ENCODE results near the gene CFAP54. TPM values are rescaled to one million over a fixed set of nuclear protein-coding genes. Genes with fewer than 3 reads are reported as not detected.
A peak's percentile ranks its signal among the peaks of the same experiment; 100 is the strongest.

CFAP54 gene
- total and polyA plus RNA-seq, 2 donors (not counting 3 experiments of a cell fraction or from before 2014, with no cell fraction given): 3.6 to 26.9 TPM

- CTCF ChIA-PET: interaction anchor here (1.5 to 1.7 kb wide), 2 partner anchors 34 to 91 kb away, joined by 3 read pairs; no protein-coding TSS in a partner anchor
- Histone ChIP-seq H3K36me3 (ENCODE audit: control insufficient read depth in 2 of 2, extremely low read depth in 1 of 2, insufficient read depth in 2 of 2, low read length in 2 of 2) (peaks cover 0 to 2% of the 10 kb centered on the region in 2 experiments), H3K9me3 (replicated peaks; ENCODE audit: control insufficient read depth, insufficient read depth, low read length) (no peaks in the 10 kb centered on the region), H4K20me1 (replicated peaks; ENCODE audit: control insufficient read depth, extremely low read depth, insufficient read depth, low read length) (no peaks in the 10 kb centered on the region), H3K27me3 (ENCODE audit: control insufficient read depth in 2 of 2, insufficient read depth in 2 of 2, low read length in 2 of 2) (no peaks in the 10 kb centered on the region), H3K9me1 (replicated peaks; ENCODE audit: control insufficient read depth, extremely low read depth, insufficient read depth, low read length) (no peaks in the 10 kb centered on the region), H3K9ac (replicated peaks; ENCODE audit: extremely low read depth, insufficient read depth, low read length) (peak overlapping the region; percentile 80), H3K27ac (ENCODE audit: insufficient read depth, low read depth, low read length) (peak overlapping the region; percentile 88), H3K79me2 (ENCODE audit: control insufficient read depth, insufficient read depth, low read length) (peaks cover 7% of the 10 kb centered on the region), H3K4me1 (ENCODE audit: control insufficient read depth, extremely low read depth, insufficient read depth, low read length) (peaks cover 52% of the 10 kb centered on the region), H3K4me2 (ENCODE audit: insufficient read depth, low read length) (peak overlapping the region; percentile 74), H3K4me3 (replicated peaks in 1 of 3; ENCODE audit: insufficient read depth in 1 of 3, low read depth in 1 of 3, low read length in 3 of 3) (no peak overlapping the region), H2AFZ (ENCODE audit: low read depth, low read length) (no peak overlapping the region)
- TF ChIP-seq JUN (IDR thresholded peaks at IDR 0.05; ENCODE audit: borderline replicate concordance, insufficient read depth, insufficient read length, low read depth) (no peak), GATA2 (IDR thresholded peaks at IDR 0.05; ENCODE audit: insufficient read depth, insufficient read length, low read depth, low read length) (peak; percentile 71)
- FAIRE-seq: no peak
- intact Hi-C loops (cut with micrococcal nuclease): loop anchor here (1.0 kb wide), 1 partner anchor 67 kb away; no protein-coding TSS in a partner anchor
- no peak for DNase-seq (ENCODE audit: low read depth, low spot score)
- BruUV-seq (replicated peaks): no TSS peak
- dilution Hi-C loops (cut with MboI; ENCODE audit: extremely low pct_ligation_motif_present, low sequenced_read_pairs): no loop called here
- POLR2A ChIA-PET: interaction anchor here (1.2 to 2.4 kb wide), 2 partner anchors 42 to 89 kb away, joined by 3 to 8 read pairs; no protein-coding TSS in a partner anchor
These were observed 1.7 kb upstream of the CFAP54 start for GRCh38 chr12:96487634-96488033.

- Histone ChIP-seq H3K9me3 (replicated peaks; ENCODE audit: control insufficient read depth, insufficient read depth, low read length) (no peaks in the 10 kb centered on the region), H3K36me3 (ENCODE audit: control insufficient read depth in 2 of 2, extremely low read depth in 1 of 2, insufficient read depth in 2 of 2, low read length in 2 of 2) (no peaks in the 10 kb centered on the region), H3K4me3 (replicated peaks in 1 of 3; ENCODE audit: insufficient read depth in 1 of 3, low read depth in 1 of 3, low read length in 3 of 3) (no peak overlapping the region), H3K27ac (ENCODE audit: insufficient read depth, low read depth, low read length) (peak overlapping the region; percentile 27), H3K4me1 (ENCODE audit: control insufficient read depth, extremely low read depth, insufficient read depth, low read length) (peaks cover 26% of the 10 kb centered on the region), H3K9me1 (replicated peaks; ENCODE audit: control insufficient read depth, extremely low read depth, insufficient read depth, low read length) (no peaks in the 10 kb centered on the region), H4K20me1 (replicated peaks; ENCODE audit: control insufficient read depth, extremely low read depth, insufficient read depth, low read length) (no peaks in the 10 kb centered on the region), H3K79me2 (ENCODE audit: control insufficient read depth, insufficient read depth, low read length) (peaks cover 7% of the 10 kb centered on the region), H2AFZ (ENCODE audit: low read depth, low read length) (no peak overlapping the region), H3K4me2 (ENCODE audit: insufficient read depth, low read length) (no peak overlapping the region), H3K9ac (replicated peaks; ENCODE audit: extremely low read depth, insufficient read depth, low read length) (no peak overlapping the region), H3K27me3 (ENCODE audit: control insufficient read depth in 2 of 2, insufficient read depth in 2 of 2, low read length in 2 of 2) (no peaks in the 10 kb centered on the region)
- intact Hi-C loops (cut with micrococcal nuclease) (no loop called here), dilution Hi-C loops (cut with MboI; ENCODE audit: extremely low pct_ligation_motif_present, low sequenced_read_pairs) (no loop called here)
- no TSS peak for BruUV-seq (replicated peaks)
- peak; percentile 73 for TF ChIP-seq FOS (IDR thresholded peaks at IDR 0.05; ENCODE audit: borderline replicate concordance, insufficient read depth, low read length)
- no peak for TF ChIP-seq POLR2A (IDR thresholded peaks at IDR 0.05; ENCODE audit: low read depth, low read length)
- TF ChIP-seq CTCF (IDR thresholded peaks at IDR 0.05; ENCODE audit: extremely low read depth in 1 of 2, insufficient read depth in 1 of 2, low read depth in 1 of 2, low read length in 2 of 2): no peak
- no peak for TF ChIP-seq MYC (IDR thresholded peaks at IDR 0.05; ENCODE audit: low read depth, low read length)
- no peak for TF ChIP-seq EZH2 (IDR thresholded peaks at IDR 0.05; ENCODE audit: borderline replicate concordance, low read depth, low read length, severe bottlenecking)
- TF ChIP-seq POLR2AphosphoS5 (IDR thresholded peaks at IDR 0.05; ENCODE audit: insufficient read depth, low read depth, low read length): no peak
- TF ChIP-seq JUN (IDR thresholded peaks at IDR 0.05; ENCODE audit: borderline replicate concordance, insufficient read depth, insufficient read length, low read depth): peak; percentile 22
- TF ChIP-seq MAX (IDR thresholded peaks at IDR 0.05; ENCODE audit: insufficient read depth, insufficient read length): no peak
- FAIRE-seq (peak; percentile 70), DNase-seq (ENCODE audit: low read depth, low spot score) (peak; percentile 45)
- CTCF ChIA-PET: interaction anchor here (0.9 to 2.0 kb wide), 3 partner anchors 8 to 93 kb away, joined by 3 to 9 read pairs (median 6); partner anchors contain the start of gene CDK17
- POLR2A ChIA-PET: no interaction called here
These were observed 3.7 kb downstream of the CFAP54 start for GRCh38 chr12:96493106-96493505.

All from endothelial cell of umbilical vein (primary cell).